Esophagus squamous epithelium (tissue), 5 donors: Measurements from ENCODE around the gene HBZ. TPM values are rescaled to one million over a fixed set of nuclear protein-coding genes. Genes with fewer than 3 reads are reported as not detected.
"Not testable (repeated sequence)": the region's sequence is repeated elsewhere in the genome, so short reads cannot be mapped to it uniquely, and the experiment has no call there.

Experiments used
- DNase-seq: peaks from one replicate; lab custom pipeline; 2025; lab: John Stamatoyannopoulos, UW
- H3K27ac ChIP-seq, 4 donors: fragments of 200-600 bp; sonication (generic); one replicate each; pipeline ENCODE4 v1.5.1; 2016 to 2019; ENCODE audit warnings: mild to moderate bottlenecking in 1 of 4
- H3K27me3 ChIP-seq, 4 donors: fragments of 200-600 bp; sonication (generic); 1 replicate in 3 of 4; 2 replicates in 1 of 4; pipeline versions ENCODE4 v1.5.1 to v1.6.0; 2017 to 2021; ENCODE audit warnings: antibody characterized with exemption in 1 of 4
- H3K36me3 ChIP-seq, 3 donors: fragments of 200-600 bp; sonication (generic); one replicate each; pipeline ENCODE4 v1.5.1; 2016 to 2019
- H3K4me1 ChIP-seq, 3 donors: fragments of 200-600 bp; sonication (generic); one replicate each; pipeline ENCODE4 v1.5.1; 2017 to 2019
- H3K4me3 ChIP-seq, 4 donors: fragments of 200-600 bp; sonication (generic); 1 replicate in 3 of 4; 2 replicates in 1 of 4; pipeline ENCODE4 v1.5.1; 2016 to 2019; ENCODE audit warnings: mild to moderate bottlenecking in 2 of 4, moderate library complexity in 1 of 4
- H3K9me3 ChIP-seq, 3 donors: fragments of 200-600 bp; sonication (generic); one replicate each; pipeline ENCODE4 v1.5.1; 2016 to 2019
- POLR2A ChIP-seq, 4 donors: fragments of 450-650 bp; IDR thresholded peaks; one replicate each; pipeline ENCODE4 v1.6.1; 2017; ENCODE audit warnings: antibody characterized with exemption in 4 of 4, mild to moderate bottlenecking in 4 of 4, moderate library complexity in 3 of 4
- WGBS, 2 donors: methylation state at CpG; one replicate each; pipeline ENCODE4 v1.1.5; 2018; 5-methylcytosine and 5-hydroxymethylcytosine counted together
- intact Hi-C: fragments of 100-400 bp; cut with DNase I; formaldehyde crosslinking; loops from one replicate; pipeline ENCODE4 v1.15.0; 2022
- small RNA-seq, 4 donors: library from RNA; depleted of rRNA; stranded (forward); fragments of <200 nt; gene quantifications; one replicate each; pipeline ENCODE3, GENCODE V24; 2016
- total RNA-seq, 4 donors: library from RNA; depleted of rRNA; stranded (reverse); fragments of >200 nt; gene quantifications; one replicate each; pipeline ENCODE4 v1.1.0, GENCODE V29; 2016
- TF ChIP-seq, protein P1 (sequence below), 6 experiments: fragments of 450-650 bp in 4 of 6; fragments of 200-600 bp in 2 of 6; sonication (generic) in 2 of 6; IDR thresholded peaks; one replicate each; pipeline ENCODE4 v1.5.1; 2016 to 2019; ENCODE audit warnings: antibody characterized with exemption in 6 of 6, mild to moderate bottlenecking in 4 of 6, moderate library complexity in 4 of 6
- donor health status: DM: yes; HTN: yes; CAD: no.

HBZ gene
- total RNA-seq, 4 donors from 2014 or later: not detected

- no peak for DNase-seq
- no peaks in the 10 kb centered on the region for H3K9me3 ChIP-seq
- no peak for TF ChIP-seq POLR2A (IDR thresholded peaks at IDR 0.05)
- TF ChIP-seq, protein P1, sequence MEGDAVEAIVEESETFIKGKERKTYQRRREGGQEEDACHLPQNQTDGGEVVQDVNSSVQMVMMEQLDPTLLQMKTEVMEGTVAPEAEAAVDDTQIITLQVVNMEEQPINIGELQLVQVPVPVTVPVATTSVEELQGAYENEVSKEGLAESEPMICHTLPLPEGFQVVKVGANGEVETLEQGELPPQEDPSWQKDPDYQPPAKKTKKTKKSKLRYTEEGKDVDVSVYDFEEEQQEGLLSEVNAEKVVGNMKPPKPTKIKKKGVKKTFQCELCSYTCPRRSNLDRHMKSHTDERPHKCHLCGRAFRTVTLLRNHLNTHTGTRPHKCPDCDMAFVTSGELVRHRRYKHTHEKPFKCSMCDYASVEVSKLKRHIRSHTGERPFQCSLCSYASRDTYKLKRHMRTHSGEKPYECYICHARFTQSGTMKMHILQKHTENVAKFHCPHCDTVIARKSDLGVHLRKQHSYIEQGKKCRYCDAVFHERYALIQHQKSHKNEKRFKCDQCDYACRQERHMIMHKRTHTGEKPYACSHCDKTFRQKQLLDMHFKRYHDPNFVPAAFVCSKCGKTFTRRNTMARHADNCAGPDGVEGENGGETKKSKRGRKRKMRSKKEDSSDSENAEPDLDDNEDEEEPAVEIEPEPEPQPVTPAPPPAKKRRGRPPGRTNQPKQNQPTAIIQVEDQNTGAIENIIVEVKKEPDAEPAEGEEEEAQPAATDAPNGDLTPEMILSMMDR (IDR thresholded peaks at IDR 0.05): no peak
- no peaks in the 10 kb centered on the region for H3K4me1 ChIP-seq
- no peaks in the 10 kb centered on the region for H3K27me3 ChIP-seq
- no peak overlapping the region for H3K4me3 ChIP-seq
- intact Hi-C loops: no loop called here
- H3K27ac ChIP-seq: no peak overlapping the region
- H3K36me3 ChIP-seq: peaks cover 47 to 100% (median 73%) of the 10 kb centered on the region in 3 donors
- WGBS, 2 donors: 92% methylated on average over 6 of the region's 6 CpGs
Observed at GRCh38 chr16:194516-194915, 42.1 kb downstream of the HBZ start.

GRCh38 chr16:200388-200787, 47.9 kb downstream of the HBZ start:
- TF ChIP-seq, protein P1 (IDR thresholded peaks at IDR 0.05): no peak
- TF ChIP-seq POLR2A (IDR thresholded peaks at IDR 0.05): no peak
- 89 to 94% methylated on average over 5 of the region's 5 CpGs for WGBS, 2 donors
- no peaks in the 10 kb centered on the region for H3K9me3 ChIP-seq

GRCh38 chr16:203246-203645, 50.8 kb downstream of the HBZ start:
- H3K27me3 ChIP-seq: no peaks in the 10 kb centered on the region
- TF ChIP-seq, protein P1 (IDR thresholded peaks at IDR 0.05): no peak
- TF ChIP-seq POLR2A (IDR thresholded peaks at IDR 0.05): no peak
- WGBS, 2 donors: 75 to 87% methylated on average over 4 of the region's 4 CpGs
- no peak overlapping the region for H3K27ac ChIP-seq
- H3K36me3 ChIP-seq: peaks cover 22 to 98% (median 60%) of the 10 kb centered on the region in 3 donors
- H3K4me1 ChIP-seq: no peaks in the 10 kb centered on the region
- no peak overlapping the region for H3K4me3 ChIP-seq
- DNase-seq: no peak
- H3K9me3 ChIP-seq: no peaks in the 10 kb centered on the region
- intact Hi-C loops: no loop called here

More at GRCh38 chr16:200388-200787, 47.9 kb downstream of the HBZ start:
- no peak for DNase-seq
- Histone ChIP-seq H3K27me3 (no peaks in the 10 kb centered on the region), H3K36me3 (peaks cover 13 to 98% (median 52%) of the 10 kb centered on the region in 3 donors), H3K27ac (no peak overlapping the region), H3K4me1 (no peaks in the 10 kb centered on the region), H3K4me3 (no peak overlapping the region)
- intact Hi-C loops: no loop called here

DNA sequence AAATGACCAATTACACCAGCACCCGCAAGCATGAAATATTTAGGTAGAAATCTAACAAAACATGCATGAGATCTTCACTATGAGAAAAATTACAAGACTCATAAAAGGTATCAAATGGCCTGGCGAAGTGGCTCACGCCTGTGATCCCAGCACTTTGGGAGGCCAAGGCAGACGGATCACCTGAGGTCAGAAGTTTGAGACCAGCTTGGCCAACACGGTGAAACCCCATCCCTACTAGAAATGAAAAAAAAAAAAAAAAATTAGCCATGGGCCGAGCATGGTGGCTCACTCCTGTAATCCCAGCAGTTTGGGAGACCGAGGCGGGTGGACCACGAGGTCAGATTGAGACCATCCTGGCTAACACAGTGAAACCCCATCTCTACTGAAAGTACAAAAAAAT, 51.6 kb downstream of the HBZ start:
- DNase-seq, intact Hi-C loops: not testable (repeated sequence)
- H3K36me3 ChIP-seq: peaks cover 15 to 98% (median 54%) of the 10 kb centered on the region in 3 donors

More for the DNA sequence above, 51.6 kb downstream of the HBZ start:
- H3K27ac ChIP-seq, H3K4me3 ChIP-seq, H3K4me1 ChIP-seq, H3K9me3 ChIP-seq, H3K27me3 ChIP-seq: not testable (repeated sequence)
- WGBS, 2 donors: 94 to 95% methylated on average over 9 of the region's 9 CpGs

Small RNA genes lying within 50 kb of the gene (small RNA-seq; reads per million reads assigned to genes)
- gene RF00019: 0 reads per million in 4 donors

Other genes starting within 250 kb of the HBZ start
- 1 to 10 TPM; 3.1 to 8.6 (median 4.8) TPM for gene POLR3K, start 99.0 kb upstream of the HBZ start, total RNA-seq
- gene SNRNP25, start 98.8 kb upstream of the HBZ start, total RNA-seq: 10 to 100 TPM; 12.4 to 30.0 (median 17.9) TPM
- 10 to 100 TPM; 13.3 to 38.3 (median 24.2) TPM for gene RHBDF1, start 80.0 kb upstream of the HBZ start, total RNA-seq
- gene MPG, start 74.4 kb upstream of the HBZ start, total RNA-seq: 10 to 100 TPM; 47.4 to 72.1 (median 68.3) TPM
- gene NPRL3, start 14.0 kb upstream of the HBZ start, total RNA-seq: 10 to 100 TPM; 14.5 to 28.0 (median 18.8) TPM
- gene HBM, start 13.3 kb downstream of the HBZ start, total RNA-seq: not detected
- gene HBA2, start 20.2 kb downstream of the HBZ start, total RNA-seq: 1 to 10 TPM in 2 of 4 donors, not detected in 2; 4.7 to 5.0 TPM
- 10 to 100 TPM in 1 of 4 donors, 1 to 10 TPM in 1, not detected in 2; 1.0 to 12.9 TPM for gene HBA1, start 24.0 kb downstream of the HBZ start, total RNA-seq
- gene HBQ1, start 27.8 kb downstream of the HBZ start, total RNA-seq: not detected
- 10 to 100 TPM; 33.5 to 74.2 (median 46.5) TPM for gene LUC7L, start 76.8 kb downstream of the HBZ start, total RNA-seq
- gene FAM234A, start 82.2 kb downstream of the HBZ start, total RNA-seq: 100 to 1,000 TPM in 1 of 4 donors, 10 to 100 TPM in 3; 16.5 to 147 (median 60.0) TPM
- 1 to 10 TPM in 3 of 4 donors, under 1 TPM in 1; 0.88 to 4.8 (median 2.6) TPM for gene RGS11, start 123.3 kb downstream of the HBZ start, total RNA-seq
- gene ARHGDIG, start 127.9 kb downstream of the HBZ start, total RNA-seq: not detected
- gene PDIA2, start 130.5 kb downstream of the HBZ start, total RNA-seq: not detected
- 10 to 100 TPM; 17.8 to 32.2 (median 22.2) TPM for gene AXIN1, start 200.1 kb downstream of the HBZ start, total RNA-seq
- 10 to 100 TPM; 57.9 to 68.2 (median 63.0) TPM for gene MRPL28, start 217.9 kb downstream of the HBZ start, total RNA-seq
- gene PGAP6, start 229.3 kb downstream of the HBZ start, total RNA-seq: 10 to 100 TPM; 23.5 to 31.7 (median 27.6) TPM
- 10 to 100 TPM; 20.7 to 48.3 (median 25.3) TPM for gene NME4, start 244.6 kb downstream of the HBZ start, total RNA-seq
- 10 to 100 TPM; 13.6 to 19.6 (median 17.0) TPM for gene DECR2, start 249.2 kb downstream of the HBZ start, total RNA-seq